GM08714 (cell line): ENCODE measurements around the gene CTAGE6.
"Not testable (repeated sequence)": the region's sequence is repeated elsewhere in the genome, so short reads cannot be mapped to it uniquely, and the experiment has no call there.

Experiments
- H3K4me3 ChIP-seq: fragments of 200-500 bp; sonication (Bioruptor generic); 2 replicates; pipeline ENCODE4 v1.5.1; 2014; ENCODE audit warnings: mild to moderate bottlenecking, low read length, inconsistent platforms
- ZNF274 ChIP-seq: IDR thresholded peaks from 2 replicates; pipeline ENCODE4 v1.6.1; 2012; ENCODE audit warnings: mild to moderate bottlenecking, low read depth, low read length

Gene CTAGE6

GRCh38 chr7:143733876-143734275 lies 23.6 kb downstream of the CTAGE6 start:
- no peak overlapping the region for H3K4me3 ChIP-seq
- no peak for TF ChIP-seq ZNF274

- no peak overlapping the region for H3K4me3 ChIP-seq
- TF ChIP-seq ZNF274: no peak
These were observed 29.1 kb downstream of the CTAGE6 start for GRCh38 chr7:143728333-143728862.

- not testable (repeated sequence) for H3K4me3 ChIP-seq
These were observed 29.9 kb downstream of the CTAGE6 start for GRCh38 chr7:143727561-143727960.

GRCh38 chr7:143726143-143726542 lies 31.4 kb downstream of the CTAGE6 start:
- H3K4me3 ChIP-seq: not testable (repeated sequence)

GRCh38 chr7:143720335-143720734 lies 37.2 kb downstream of the CTAGE6 start:
- H3K4me3 ChIP-seq: not testable (repeated sequence)

- H3K4me3 ChIP-seq: not testable (repeated sequence)
These were observed 41.8 kb downstream of the CTAGE6 start for GRCh38 chr7:143715543-143716193.

- H3K4me3 ChIP-seq: not testable (repeated sequence)
These were observed 42.7 kb downstream of the CTAGE6 start for GRCh38 chr7:143714581-143715454.

GRCh38 chr7:143712381-143712780 lies 45.1 kb downstream of the CTAGE6 start:
- not testable (repeated sequence) for H3K4me3 ChIP-seq

GRCh38 chr7:143711727-143712324 lies 45.7 kb downstream of the CTAGE6 start:
- not testable (repeated sequence) for H3K4me3 ChIP-seq

GRCh38 chr7:143709895-143710294 lies 47.6 kb downstream of the CTAGE6 start:
- not testable (repeated sequence) for H3K4me3 ChIP-seq
